Heart left ventricle (tissue), 13 donors: ENCODE data around the gene SEMA6A.

Experiments
- POLR2A ChIP-seq, 2 donors: fragments of 450-650 bp; IDR thresholded peaks; one replicate each; pipeline ENCODE4 v1.6.1; 2017; ENCODE audit warnings: antibody characterized with exemption in 2 of 2, mild to moderate bottlenecking in 2 of 2, moderate library complexity in 2 of 2
- TF ChIP-seq, protein P1 (sequence below), 12 donors: fragments of 200-600 bp; sonication (generic) in 4 of 12; IDR thresholded peaks; one replicate each; pipeline versions ENCODE4 v1.5.0 to v1.8.0; 2018 to 2022; ENCODE audit warnings: antibody characterized with exemption in 12 of 12, mild to moderate bottlenecking in 5 of 12
- donor health status: ischemic (EF 13 %, LVEDD 7.1; RV severe dilation, severe dysfunction).
- donor health status: DM: no; HTN: yes; CAD: no.
- donor health status: DM: no; HTN: no; CAD: no.
- donor health status: ischemic (EF 25% LVEDD 6.9; RV normal size, moderate dysfunction).
- donor health status: ischemic (EF 25% LVEDD 5.7; RV mildly dilated, moderate dysfunction).
- donor health status: ischemic (EF 35%, LVEDD 5.7; RV mildly dilated, moderate dysfunction).
- donor health status: nonischemic (EF 11% LVEDD 7.7; RV severe dilation, severe dysfunction).
- donor health status: DM: yes; HTN: yes; CAD: no.
- donor health status: PGD.
- donor health status: ischemic (EF 29% LVEDD 5.4; RV normal size, mild dysfunction).
- donor health status: nonischemic (EF 23%, LVEDD 6.1; RV moderate dilation, normal function).

DNA sequence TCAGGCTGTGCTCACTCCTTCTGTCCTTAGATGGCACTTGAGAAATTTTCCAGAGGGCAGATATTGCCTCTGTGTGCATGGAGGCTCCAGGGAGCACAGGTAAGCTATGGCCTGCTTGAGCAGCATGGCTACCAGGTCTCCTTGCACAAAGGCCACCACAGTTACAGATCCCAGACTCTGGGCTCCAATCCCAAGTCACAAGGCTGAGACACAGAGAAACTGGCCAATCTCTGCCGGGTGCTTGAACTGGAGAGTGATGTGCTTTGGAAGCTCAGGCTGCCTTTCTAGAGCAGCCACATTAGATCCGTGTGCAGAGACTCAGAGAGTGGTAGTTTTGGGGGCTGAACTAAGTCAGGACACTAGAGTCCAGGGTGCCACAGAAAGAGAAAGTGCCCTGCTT, 145.7 kb downstream of the SEMA6A start:
- no peak for TF ChIP-seq POLR2A (IDR thresholded peaks at IDR 0.05)
- TF ChIP-seq, protein P1, sequence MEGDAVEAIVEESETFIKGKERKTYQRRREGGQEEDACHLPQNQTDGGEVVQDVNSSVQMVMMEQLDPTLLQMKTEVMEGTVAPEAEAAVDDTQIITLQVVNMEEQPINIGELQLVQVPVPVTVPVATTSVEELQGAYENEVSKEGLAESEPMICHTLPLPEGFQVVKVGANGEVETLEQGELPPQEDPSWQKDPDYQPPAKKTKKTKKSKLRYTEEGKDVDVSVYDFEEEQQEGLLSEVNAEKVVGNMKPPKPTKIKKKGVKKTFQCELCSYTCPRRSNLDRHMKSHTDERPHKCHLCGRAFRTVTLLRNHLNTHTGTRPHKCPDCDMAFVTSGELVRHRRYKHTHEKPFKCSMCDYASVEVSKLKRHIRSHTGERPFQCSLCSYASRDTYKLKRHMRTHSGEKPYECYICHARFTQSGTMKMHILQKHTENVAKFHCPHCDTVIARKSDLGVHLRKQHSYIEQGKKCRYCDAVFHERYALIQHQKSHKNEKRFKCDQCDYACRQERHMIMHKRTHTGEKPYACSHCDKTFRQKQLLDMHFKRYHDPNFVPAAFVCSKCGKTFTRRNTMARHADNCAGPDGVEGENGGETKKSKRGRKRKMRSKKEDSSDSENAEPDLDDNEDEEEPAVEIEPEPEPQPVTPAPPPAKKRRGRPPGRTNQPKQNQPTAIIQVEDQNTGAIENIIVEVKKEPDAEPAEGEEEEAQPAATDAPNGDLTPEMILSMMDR (IDR thresholded peaks at IDR 0.05) = no peak
